Measurements from ENCODE around the gene ZNF717. TPM values are rescaled to one million over a fixed set of nuclear protein-coding genes. Genes with fewer than 3 reads are reported as not detected.
"Not testable (repeated sequence)": the region's sequence is repeated elsewhere in the genome, so short reads cannot be mapped to it uniquely, and the experiment has no call there.

The ZNF717 gene
- total and polyA plus RNA-seq, 2 of the 8 experiments (the other 6 are each of a cell fraction or from before 2014, with no cell fraction given) = 14.2 TPM; not detected in 1

- H4K20me1 ChIP-seq (replicated peaks in 1 of 2; ENCODE audit: control insufficient read depth in 1 of 2, insufficient read depth in 2 of 2, low read length in 2 of 2); H3K18ac ChIP-seq (ENCODE audit: extremely low read depth, low read length); H3K4me3 ChIP-seq (ENCODE audit: extremely low read depth in 1 of 4, insufficient read depth in 2 of 4, low read depth in 3 of 4, low read length in 4 of 4); H2AFZ ChIP-seq (ENCODE audit: low read length); H2BK120ac ChIP-seq (replicated peaks; ENCODE audit: low read depth, low read length); H3K14ac ChIP-seq (ENCODE audit: insufficient read length); H3K4me1 ChIP-seq (replicated peaks in 1 of 4; ENCODE audit: control insufficient read depth in 3 of 4, insufficient read depth in 4 of 4, low read length in 3 of 4); FAIRE-seq; H3K4me2 ChIP-seq (ENCODE audit: insufficient read depth in 1 of 2, low read depth in 2 of 2, low read length in 2 of 2); H3K27ac ChIP-seq (ENCODE audit: low read depth, low read length); H3K79me2 ChIP-seq (ENCODE audit: control insufficient read depth in 1 of 2, insufficient read depth in 2 of 2, low read length in 2 of 2); POLR2A ChIA-PET (ENCODE audit: partially characterized antibody); H4K8ac ChIP-seq (ENCODE audit: extremely low read depth, insufficient read depth, low read length); H3K9me3 ChIP-seq (ENCODE audit: insufficient read depth in 2 of 2, low read depth in 1 of 2, low read length in 1 of 2); H3K23ac ChIP-seq (ENCODE audit: insufficient read length); H3K27me3 ChIP-seq (replicated peaks in 1 of 4; ENCODE audit: control insufficient read depth in 3 of 4, extremely low read depth in 1 of 4, insufficient read depth in 3 of 4, low read length in 3 of 4); H3K4ac ChIP-seq (replicated peaks; ENCODE audit: insufficient read length, low read depth, low read length); H2BK5ac ChIP-seq (ENCODE audit: low read depth, low read length); H2BK12ac ChIP-seq (ENCODE audit: low read depth, low read length); DNase-seq (ENCODE audit: low read depth in 1 of 2, low spot score in 2 of 2); H3K79me1 ChIP-seq (ENCODE audit: low read depth, low read length); H3K36me3 ChIP-seq (ENCODE audit: control insufficient read depth in 2 of 4, insufficient read depth in 4 of 4, low read length in 3 of 4); H3K9ac ChIP-seq (replicated peaks in 1 of 4; ENCODE audit: extremely low read depth in 1 of 4, low read depth in 3 of 4, low read length in 3 of 4); H2BK20ac ChIP-seq (ENCODE audit: low read length); H2BK15ac ChIP-seq (ENCODE audit: low read length); H4K91ac ChIP-seq (replicated peaks; ENCODE audit: insufficient read length, low read length); H4K5ac ChIP-seq (ENCODE audit: insufficient read length, low read depth, low read length); H3K23me2 ChIP-seq (ENCODE audit: low read depth, low read length); H2AK5ac ChIP-seq (ENCODE audit: low read depth, low read length); H3K56ac ChIP-seq (replicated peaks; ENCODE audit: insufficient read length, low read depth, low read length): not testable (repeated sequence)
- WGBS, 2 experiments (ENCODE audit: extremely low coverage in 1 of 2, insufficient coverage in 1 of 2, insufficient read length in 1 of 2, insufficient replicate concordance in 2 of 2, low coverage in 1 of 2, low lambda C conversion rate in 2 of 2, missing lambda C conversion rate in 1 of 2) = 94% methylated on average over 1 of the region's 1 CpG; no CpG with 5 or more reads in 1 of the 2 experiments
- CTCF ChIA-PET (ENCODE audit: partially characterized antibody) = interaction anchor here (0.8 to 1.3 kb wide), 2 partner anchors 107 to 171 kb away, joined by 3 read pairs; no protein-coding TSS in a partner anchor
Measured at GRCh38 chr3:75831076-75831475, 45.7 kb upstream of the ZNF717 start.

Data from H1 (cell line).